Right lobe of liver (tissue), 6 donors: ENCODE measurements around the gene TSPAN11. TPM values are rescaled to one million over a fixed set of nuclear protein-coding genes. Genes with fewer than 3 reads are reported as not detected.

Experiments
- ATAC-seq, 4 donors: fragments of 200-7000 bp; cut with Tn5 transposase; one replicate each; pipeline ENCODE4 v1.9.1; 2020; ENCODE audit warnings: mild to moderate bottlenecking in 4 of 4, moderate library complexity in 4 of 4
- DNase-seq, 3 donors: peaks; one replicate each; pipeline ENCODE4 v3.0.0-alpha.2; 2020
- H3K27ac ChIP-seq, 3 donors: fragments of 200-600 bp; one replicate each; pipeline ENCODE4 v1.8.0; 2022
- H3K27me3 ChIP-seq, 2 donors: fragments of 200-600 bp; one replicate each; pipeline ENCODE4 v1.8.0; 2022
- H3K36me3 ChIP-seq, 4 donors: fragments of 200-600 bp; sonication (generic) in 1 of 4; one replicate each; pipeline versions ENCODE4 v1.5.1 to v1.8.0; 2017 to 2022; ENCODE audit warnings: control low read depth in 1 of 4
- H3K4me1 ChIP-seq, 4 donors: fragments of 200-600 bp; sonication (generic) in 1 of 4; one replicate each; pipeline versions ENCODE4 v1.5.1 to v1.8.0; 2017 to 2022; ENCODE audit warnings: control low read depth in 1 of 4
- H3K4me3 ChIP-seq, 3 donors: fragments of 200-600 bp; one replicate each; pipeline ENCODE4 v1.8.0; 2022
- H3K9me3 ChIP-seq, 4 donors: fragments of 200-600 bp; sonication (generic) in 1 of 4; one replicate each; pipeline versions ENCODE4 v1.5.1 to v1.8.0; 2017 to 2022; ENCODE audit warnings: control low read depth in 1 of 4
- POLR2A ChIP-seq: fragments of 450-650 bp; IDR thresholded peaks from one replicate; pipeline ENCODE4 v1.6.1; 2017; ENCODE audit warnings: antibody characterized with exemption, mild to moderate bottlenecking
- WGBS: methylation state at CpG from one replicate; pipeline ENCODE4 v1.1.6; 2018; ENCODE audit warnings: low coverage, low lambda C conversion rate; ENCODE audit not compliant: insufficient coverage; ENCODE audit errors: missing lambda C conversion rate; 5-methylcytosine and 5-hydroxymethylcytosine counted together
- intact Hi-C, 2 donors: fragments of 100-400 bp; cut with DNase I; formaldehyde crosslinking; loops; one replicate each; pipeline versions ENCODE4 v1.11.2 to v1.14.1; 2022
- total RNA-seq, 6 experiments: library from RNA; depleted of rRNA in 2 of 6; stranded (reverse); fragments of >200 nt in 2 of 6; fragmentation: NEBNext Ultra II Directional in 3 of 6; extraction: Animal tissue kit (Norgen Biotek cat#: 25700) in 3 of 6; gene quantifications; one replicate each; pipeline versions ENCODE4 v1.1.0 to v1.2.4, GENCODE V29; 2016 to 2023
- TF ChIP-seq, protein P1 (sequence below), 4 donors: fragments of 200-600 bp in 3 of 4; fragments of 450-650 bp in 1 of 4; IDR thresholded peaks; one replicate each; pipeline versions ENCODE4 v1.5.1 to v1.8.0; 2016 to 2022; ENCODE audit warnings: antibody characterized with exemption in 4 of 4, mild to moderate bottlenecking in 2 of 4
- donor health status: DM: no; HTN: yes; CAD: no.
- donor health status: DM: no; HTN: no; CAD: no.
- donor health status: DM: no; HTN: no; CAD: no.
- donor health status: DM: no; HTN: yes; CAD: no.
- donor health status: DM: no; HTN: yes; CAD: no.

TSPAN11 gene
- total RNA-seq, 6 experiments from 2014 or later, result 0.31 to 1.00 (median 0.60) TPM

DNA sequence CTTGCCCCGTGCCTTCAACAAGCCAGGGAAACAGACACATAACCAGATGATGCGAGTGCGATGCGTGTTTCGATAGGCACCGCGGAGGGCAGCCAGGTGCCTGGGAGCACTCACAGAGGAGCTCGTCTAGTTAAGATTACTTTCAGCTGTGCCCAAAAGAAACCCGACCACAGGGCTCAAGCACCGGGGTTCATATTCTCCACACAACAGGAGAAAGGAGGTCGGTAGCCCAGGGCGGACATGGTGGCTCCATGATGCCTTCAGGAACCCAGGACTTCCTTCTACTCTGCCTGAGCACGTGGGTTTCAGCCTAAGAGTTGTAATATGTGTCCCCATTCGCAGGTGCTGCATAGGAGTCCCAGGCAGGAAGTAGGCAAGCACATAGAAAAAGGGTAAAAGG, 93.4 kb downstream of the TSPAN11 start:
- no peak for ATAC-seq
- no peaks in the 10 kb centered on the region for H3K27me3 ChIP-seq
- H3K27ac ChIP-seq, result no peak overlapping the region
- H3K4me1 ChIP-seq, result no peaks in the 10 kb centered on the region
- intact Hi-C loops, result no loop called here
- H3K9me3 ChIP-seq, result no peaks in the 10 kb centered on the region
- H3K36me3 ChIP-seq, result no peaks in the 10 kb centered on the region
- WGBS, result 46% methylated on average over 7 of the region's 14 CpGs
- DNase-seq, result no peak
- TF ChIP-seq POLR2A, result no peak
- TF ChIP-seq, protein P1, sequence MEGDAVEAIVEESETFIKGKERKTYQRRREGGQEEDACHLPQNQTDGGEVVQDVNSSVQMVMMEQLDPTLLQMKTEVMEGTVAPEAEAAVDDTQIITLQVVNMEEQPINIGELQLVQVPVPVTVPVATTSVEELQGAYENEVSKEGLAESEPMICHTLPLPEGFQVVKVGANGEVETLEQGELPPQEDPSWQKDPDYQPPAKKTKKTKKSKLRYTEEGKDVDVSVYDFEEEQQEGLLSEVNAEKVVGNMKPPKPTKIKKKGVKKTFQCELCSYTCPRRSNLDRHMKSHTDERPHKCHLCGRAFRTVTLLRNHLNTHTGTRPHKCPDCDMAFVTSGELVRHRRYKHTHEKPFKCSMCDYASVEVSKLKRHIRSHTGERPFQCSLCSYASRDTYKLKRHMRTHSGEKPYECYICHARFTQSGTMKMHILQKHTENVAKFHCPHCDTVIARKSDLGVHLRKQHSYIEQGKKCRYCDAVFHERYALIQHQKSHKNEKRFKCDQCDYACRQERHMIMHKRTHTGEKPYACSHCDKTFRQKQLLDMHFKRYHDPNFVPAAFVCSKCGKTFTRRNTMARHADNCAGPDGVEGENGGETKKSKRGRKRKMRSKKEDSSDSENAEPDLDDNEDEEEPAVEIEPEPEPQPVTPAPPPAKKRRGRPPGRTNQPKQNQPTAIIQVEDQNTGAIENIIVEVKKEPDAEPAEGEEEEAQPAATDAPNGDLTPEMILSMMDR (IDR thresholded peaks at IDR 0.05), result no peak
- H3K4me3 ChIP-seq, result no peak overlapping the region

DNA sequence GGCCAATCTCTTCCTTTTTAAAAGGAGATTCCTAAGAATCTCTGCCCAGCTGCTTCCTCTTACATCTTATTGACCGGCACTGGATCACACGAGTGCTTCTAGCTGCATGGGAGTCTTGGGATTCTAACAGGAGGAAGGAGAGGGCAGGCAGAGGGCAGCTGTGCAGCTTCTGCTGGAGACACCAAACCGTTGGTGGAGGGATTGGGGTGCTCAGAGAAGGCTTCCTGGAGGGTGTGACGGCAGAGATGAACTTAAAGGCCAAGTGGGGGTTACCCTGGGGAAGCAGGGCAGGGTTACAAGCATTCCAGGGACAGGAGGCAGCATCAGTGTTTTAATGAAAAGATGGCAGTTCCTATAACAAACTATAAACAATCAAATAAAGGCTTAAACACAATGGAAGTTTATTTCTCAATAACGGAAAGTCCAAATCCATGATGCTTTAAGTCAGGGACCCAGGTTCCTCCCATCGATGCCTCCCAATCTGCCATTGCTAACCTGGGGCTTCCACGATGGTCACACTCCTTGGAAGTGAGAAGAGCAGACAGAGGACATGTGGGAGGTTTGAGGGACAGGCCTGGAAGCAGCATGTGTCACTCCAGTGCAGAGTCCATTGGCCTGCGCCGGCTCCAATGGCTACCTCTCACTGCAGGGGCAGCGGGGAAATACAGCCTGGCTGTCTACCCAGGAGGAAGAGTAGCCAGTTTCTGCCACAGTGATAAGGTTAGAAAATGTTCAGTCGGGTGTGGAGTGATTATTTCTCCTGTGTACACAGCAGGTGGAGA, 94.0 kb downstream of the TSPAN11 start:
- Histone ChIP-seq H3K27me3 (no peaks in the 10 kb centered on the region), H3K4me3 (no peak overlapping the region), H3K9me3 (no peaks in the 10 kb centered on the region), H3K4me1 (no peaks in the 10 kb centered on the region), H3K27ac (no peak overlapping the region), H3K36me3 (no peaks in the 10 kb centered on the region)
- 81% methylated on average over 11 of the region's 11 CpGs for WGBS
- TF ChIP-seq, protein P1 (IDR thresholded peaks at IDR 0.05), result no peak
- TF ChIP-seq POLR2A, result no peak
- intact Hi-C loops, result no loop called here
- no peak for ATAC-seq
- no peak for DNase-seq

DNA sequence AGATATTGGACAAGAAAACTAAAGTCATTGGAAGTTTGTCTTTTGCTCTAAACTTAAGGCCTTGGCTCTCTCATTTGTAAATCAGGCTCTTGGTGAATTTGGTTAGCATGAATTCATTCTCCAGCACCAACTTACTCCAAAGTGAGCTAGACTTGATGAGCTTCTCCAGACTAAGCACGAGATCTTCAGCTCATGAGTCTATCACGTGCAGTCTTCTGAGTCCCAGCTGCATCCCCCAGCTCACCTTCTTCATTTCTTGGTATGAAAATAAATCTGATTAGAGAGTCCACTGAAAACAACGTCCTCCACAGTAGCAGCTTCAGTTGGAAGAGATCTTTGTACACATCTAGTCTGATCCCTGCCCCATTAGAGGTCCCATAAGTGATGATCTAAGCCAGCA, 94.6 kb downstream of the TSPAN11 start:
- H3K27ac ChIP-seq, result no peak overlapping the region
- TF ChIP-seq, protein P1 (IDR thresholded peaks at IDR 0.05), result no peak
- no peak for TF ChIP-seq POLR2A
- intact Hi-C loops, result no loop called here
- no peaks in the 10 kb centered on the region for H3K27me3 ChIP-seq
- DNase-seq (no peak), ATAC-seq (no peak)
- no peaks in the 10 kb centered on the region for H3K9me3 ChIP-seq
- H3K4me1 ChIP-seq, result no peaks in the 10 kb centered on the region
- H3K4me3 ChIP-seq, result no peak overlapping the region
- no peaks in the 10 kb centered on the region for H3K36me3 ChIP-seq
- whole genome bisulfite sequencing, result 80% methylated on average over 3 of the region's 3 CpGs

DNA sequence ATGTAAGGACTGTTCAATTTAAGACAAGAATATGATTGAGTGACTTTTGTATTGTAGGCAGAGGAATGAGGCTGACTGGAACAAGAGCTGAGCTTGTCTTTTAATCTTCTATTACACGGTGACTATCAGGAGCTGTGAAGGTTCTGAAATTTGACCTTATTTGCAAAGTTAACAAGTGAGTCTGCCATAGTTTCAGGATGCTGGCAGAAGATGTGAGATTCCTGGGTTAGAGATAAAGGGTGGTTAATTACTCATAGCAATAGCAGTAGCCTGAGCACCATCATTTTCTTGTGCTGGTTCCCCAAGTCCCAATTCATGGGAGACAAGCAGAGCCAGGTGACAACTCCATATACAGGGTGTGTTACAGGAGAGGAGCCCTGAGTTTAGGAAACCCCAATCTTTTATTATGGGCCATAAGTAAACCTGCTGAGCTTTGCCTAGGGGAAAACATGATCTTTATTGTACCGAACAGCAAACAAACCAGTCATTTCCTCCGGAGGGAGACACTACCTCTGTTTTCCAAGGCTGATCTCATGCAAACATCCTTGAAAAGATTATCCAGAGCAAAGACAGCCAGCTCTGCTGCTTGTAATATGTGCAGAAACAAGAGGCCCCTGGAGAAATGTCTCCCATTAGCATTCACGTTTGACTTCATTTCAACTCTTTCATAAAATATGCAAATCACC, 95.4 kb downstream of the TSPAN11 start:
- H3K4me3 ChIP-seq, result no peak overlapping the region
- H3K4me1 ChIP-seq, result no peaks in the 10 kb centered on the region
- no peaks in the 10 kb centered on the region for H3K9me3 ChIP-seq
- no peak for DNase-seq
- ATAC-seq, result peak in 1 of 4 donors; percentile 20
- WGBS, result 55% methylated on average over 4 of the region's 4 CpGs
- TF ChIP-seq, protein P1 (IDR thresholded peaks at IDR 0.05), result no peak
- TF ChIP-seq POLR2A, result no peak
- intact Hi-C loops, result no loop called here
- no peak overlapping the region for H3K27ac ChIP-seq
- H3K27me3 ChIP-seq, result no peaks in the 10 kb centered on the region
- no peaks in the 10 kb centered on the region for H3K36me3 ChIP-seq
